ENCODE measurements around the gene RAD50. TPM values are rescaled to one million over a fixed set of nuclear protein-coding genes. Genes with fewer than 3 reads are reported as not detected.

RAD50 gene
- total and polyA plus RNA-seq, 8 donors, result 35.3 to 50.0 (median 42.3) TPM

DNA sequence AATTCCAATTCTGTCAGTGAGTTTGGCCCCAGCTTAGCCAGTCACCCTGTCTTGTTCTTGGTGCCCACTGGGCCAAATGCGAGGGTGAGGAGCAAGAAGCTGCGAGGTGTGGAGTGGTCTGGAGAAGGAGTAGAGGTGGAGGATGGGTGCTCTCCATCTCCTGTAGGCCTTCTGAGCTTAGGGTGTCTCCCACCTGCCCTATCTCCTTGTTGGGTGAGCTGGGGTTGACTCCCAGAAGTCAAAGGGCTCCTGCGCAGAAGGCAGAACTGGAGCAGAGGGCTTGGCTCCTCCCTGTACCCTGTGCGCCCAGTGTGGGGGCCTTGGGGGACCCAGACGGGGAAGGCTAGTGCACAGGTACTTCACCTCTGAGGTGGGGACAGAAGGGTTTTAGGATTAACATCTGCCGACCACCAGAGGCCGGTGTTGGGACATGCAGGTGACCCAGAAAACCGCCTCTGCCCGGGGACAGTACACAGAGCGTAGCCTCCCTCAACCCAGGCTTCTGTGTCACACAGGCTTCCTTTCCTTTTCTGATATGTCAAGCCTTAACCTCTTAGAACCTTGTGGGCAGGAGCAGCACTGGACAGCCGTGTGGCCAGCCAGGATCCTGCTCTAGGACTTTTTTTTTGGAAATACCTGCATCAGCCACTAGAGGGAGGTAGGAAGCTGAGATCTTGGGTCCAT, 30.3 kb upstream of the RAD50 start:
- Histone ChIP-seq H3K9me3 (no peaks in the 10 kb centered on the region), H3K4me1 (peaks cover 0 to 4% of the 10 kb centered on the region in 2 donors), H3K27ac (no peak overlapping the region), H3K4me3 (no peak overlapping the region), H3K27me3 (no peaks in the 10 kb centered on the region), H3K36me3 (no peaks in the 10 kb centered on the region)
- intact Hi-C loops (cut with DNase I), result no loop called here
- TF ChIP-seq, protein P1, sequence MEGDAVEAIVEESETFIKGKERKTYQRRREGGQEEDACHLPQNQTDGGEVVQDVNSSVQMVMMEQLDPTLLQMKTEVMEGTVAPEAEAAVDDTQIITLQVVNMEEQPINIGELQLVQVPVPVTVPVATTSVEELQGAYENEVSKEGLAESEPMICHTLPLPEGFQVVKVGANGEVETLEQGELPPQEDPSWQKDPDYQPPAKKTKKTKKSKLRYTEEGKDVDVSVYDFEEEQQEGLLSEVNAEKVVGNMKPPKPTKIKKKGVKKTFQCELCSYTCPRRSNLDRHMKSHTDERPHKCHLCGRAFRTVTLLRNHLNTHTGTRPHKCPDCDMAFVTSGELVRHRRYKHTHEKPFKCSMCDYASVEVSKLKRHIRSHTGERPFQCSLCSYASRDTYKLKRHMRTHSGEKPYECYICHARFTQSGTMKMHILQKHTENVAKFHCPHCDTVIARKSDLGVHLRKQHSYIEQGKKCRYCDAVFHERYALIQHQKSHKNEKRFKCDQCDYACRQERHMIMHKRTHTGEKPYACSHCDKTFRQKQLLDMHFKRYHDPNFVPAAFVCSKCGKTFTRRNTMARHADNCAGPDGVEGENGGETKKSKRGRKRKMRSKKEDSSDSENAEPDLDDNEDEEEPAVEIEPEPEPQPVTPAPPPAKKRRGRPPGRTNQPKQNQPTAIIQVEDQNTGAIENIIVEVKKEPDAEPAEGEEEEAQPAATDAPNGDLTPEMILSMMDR (IDR thresholded peaks at IDR 0.05), result peak; percentile 71 to 84
- peak in 2 of 4 donors; percentile 46 to 49 for DNase-seq
- peak; percentile 97 for ATAC-seq

DNA sequence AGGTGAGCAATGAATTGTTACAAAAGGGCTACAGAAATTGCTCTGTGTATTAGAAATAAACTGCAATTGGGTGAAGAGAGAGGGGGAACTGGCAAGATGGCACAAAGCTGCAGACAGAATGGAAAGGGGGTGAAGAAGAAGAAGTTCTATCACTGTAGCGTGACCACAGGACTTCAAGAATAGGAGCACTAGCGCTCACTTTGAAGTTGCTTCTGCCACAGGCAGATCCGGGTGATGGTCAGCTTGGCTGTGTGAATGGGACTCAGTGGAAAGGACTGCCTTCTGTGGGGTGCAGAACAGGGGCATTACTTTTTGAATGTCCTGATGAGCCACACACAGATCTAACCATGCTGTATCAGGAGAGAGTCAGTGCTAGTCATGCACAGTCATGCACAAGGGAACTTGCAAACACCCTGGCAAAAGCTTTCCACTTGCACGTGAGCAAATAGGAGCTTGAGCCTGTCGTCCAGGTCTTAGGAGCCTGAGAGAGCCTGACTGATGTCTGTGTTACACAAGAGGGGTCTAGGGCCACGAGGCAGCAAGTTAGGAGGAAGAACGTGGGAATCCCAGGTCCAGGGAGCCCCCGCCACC, 29.7 kb upstream of the RAD50 start:
- peak; percentile 13 for ATAC-seq
- H3K27ac ChIP-seq, result no peak overlapping the region
- H3K9me3 ChIP-seq, result no peaks in the 10 kb centered on the region
- H3K4me1 ChIP-seq, result peaks cover 0 to 4% of the 10 kb centered on the region in 2 donors
- no peak overlapping the region for H3K4me3 ChIP-seq
- DNase-seq, result no peak
- intact Hi-C loops (cut with DNase I), result no loop called here
- no peaks in the 10 kb centered on the region for H3K36me3 ChIP-seq
- H3K27me3 ChIP-seq, result no peaks in the 10 kb centered on the region
- TF ChIP-seq, protein P1 (IDR thresholded peaks at IDR 0.05), result no peak

DNA sequence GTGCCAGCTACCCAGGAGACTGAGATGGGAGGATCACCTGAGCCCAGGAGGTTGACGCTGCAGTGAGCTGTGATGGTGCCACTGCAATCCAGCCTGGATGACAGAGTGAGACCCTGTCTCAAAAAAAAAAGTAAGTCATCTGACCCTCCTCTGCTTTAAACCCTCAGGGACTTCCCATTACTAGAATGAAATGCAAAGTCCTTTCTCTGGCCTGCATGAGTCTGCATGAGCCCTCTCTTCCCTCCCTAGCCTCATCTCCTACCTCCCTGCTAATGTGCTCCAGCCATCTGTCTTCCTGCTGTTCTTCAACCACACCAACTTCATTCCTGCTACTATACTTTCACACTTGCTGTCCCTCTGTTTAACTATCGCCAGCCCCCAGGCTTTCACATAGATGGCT, 28.8 kb upstream of the RAD50 start:
- Histone ChIP-seq H3K9me3 (no peaks in the 10 kb centered on the region), H3K4me3 (no peak overlapping the region), H3K4me1 (peaks cover 0 to 4% of the 10 kb centered on the region in 2 donors), H3K27ac (no peak overlapping the region), H3K36me3 (no peaks in the 10 kb centered on the region), H3K27me3 (no peaks in the 10 kb centered on the region)
- TF ChIP-seq, protein P1 (IDR thresholded peaks at IDR 0.05), result no peak
- DNase-seq, result no peak
- ATAC-seq, result no peak
- intact Hi-C loops (cut with DNase I), result no loop called here

DNA sequence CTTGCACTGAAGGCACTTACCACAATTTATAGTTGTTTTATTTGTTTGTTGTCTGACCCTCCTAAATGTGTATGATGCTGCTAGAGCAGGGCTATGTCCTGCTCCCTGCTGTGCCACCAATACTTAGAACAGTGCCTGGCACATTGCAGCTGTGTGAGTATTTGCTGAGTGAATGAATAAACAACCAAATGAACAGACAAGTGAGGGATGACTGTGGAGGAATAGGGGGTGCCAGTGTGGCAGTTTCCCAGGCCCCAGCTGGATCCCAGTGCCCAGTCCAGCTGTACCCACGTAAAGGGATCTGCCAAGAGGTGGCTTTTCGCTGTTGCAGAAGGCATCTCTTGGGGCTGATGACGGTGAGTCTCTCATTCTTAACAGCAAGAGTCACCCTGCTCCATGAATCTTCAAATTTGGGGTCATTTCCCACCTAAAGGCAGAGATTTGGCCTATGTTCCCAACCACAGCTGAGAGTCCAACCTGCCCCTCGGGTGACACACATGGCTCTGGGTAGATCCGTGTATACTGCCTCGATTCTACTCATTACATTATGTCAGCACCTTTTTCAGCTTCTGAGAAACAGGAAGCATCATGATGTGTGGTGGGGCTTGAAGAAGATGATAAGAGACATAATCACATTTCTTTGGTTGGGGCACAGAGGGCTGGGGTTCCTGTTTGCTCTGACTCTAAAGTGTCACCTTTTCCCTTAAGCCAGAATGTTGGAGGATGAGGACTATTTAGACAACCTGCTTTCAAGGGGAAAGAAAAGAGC, 27.7 kb upstream of the RAD50 start:
- Histone ChIP-seq H3K4me3 (no peak overlapping the region), H3K9me3 (no peaks in the 10 kb centered on the region), H3K27me3 (no peaks in the 10 kb centered on the region), H3K4me1 (peaks cover 0 to 4% of the 10 kb centered on the region in 2 donors), H3K27ac (no peak overlapping the region), H3K36me3 (no peaks in the 10 kb centered on the region)
- TF ChIP-seq, protein P1 (IDR thresholded peaks at IDR 0.05), result no peak
- intact Hi-C loops (cut with DNase I), result no loop called here
- DNase-seq (no peak), ATAC-seq (no peak)

DNA sequence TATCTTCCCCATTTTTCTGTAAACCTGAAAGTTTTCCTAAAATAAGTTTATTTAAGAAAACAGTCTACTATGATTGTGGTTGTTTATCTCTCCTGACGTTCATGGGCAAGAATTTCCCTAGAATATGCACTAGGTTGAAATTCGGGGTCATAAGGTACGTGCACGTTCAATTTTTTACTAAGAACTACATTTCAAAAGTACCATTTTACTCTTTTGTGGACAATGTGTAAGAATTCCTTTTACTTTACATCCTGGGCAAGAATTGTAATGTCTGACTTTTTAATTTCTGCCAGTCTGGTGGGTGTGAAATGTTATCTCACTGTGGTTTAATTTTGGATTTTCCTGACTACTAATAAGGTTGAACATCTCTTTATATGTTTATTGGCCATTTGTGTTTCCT, 25.8 kb upstream of the RAD50 start:
- no peaks in the 10 kb centered on the region for H3K9me3 ChIP-seq
- H3K27me3 ChIP-seq, result no peaks in the 10 kb centered on the region
- H3K27ac ChIP-seq, result no peak overlapping the region
- peaks cover 0 to 4% of the 10 kb centered on the region in 2 donors for H3K4me1 ChIP-seq
- TF ChIP-seq, protein P1 (IDR thresholded peaks at IDR 0.05), result no peak
- intact Hi-C loops (cut with DNase I), result no loop called here
- ATAC-seq, result no peak
- H3K36me3 ChIP-seq, result no peaks in the 10 kb centered on the region
- H3K4me3 ChIP-seq, result no peak overlapping the region
- no peak for DNase-seq

All from left lung (tissue), 10 donors.